GOT3 (cell line): Measurements from ENCODE around the gene ITPA.

Experiments used
- DNase-seq: peaks from one replicate; lab custom pipeline; 2025; ENCODE audit warnings: mixed read lengths; lab: John Stamatoyannopoulos, UW

ITPA gene

GRCh38 chr20:3246682-3247081 lies 37.4 kb downstream of the ITPA start:
- no peak for DNase-seq

GRCh38 chr20:3247638-3248037 lies 38.3 kb downstream of the ITPA start:
- DNase-seq: no peak

- DNase-seq: no peak
Observed at GRCh38 chr20:3248167-3248992, 39.1 kb downstream of the ITPA start.

- DNase-seq: no peak
Observed at GRCh38 chr20:3248993-3249347, 39.7 kb downstream of the ITPA start.

- no peak for DNase-seq
Observed at GRCh38 chr20:3250091-3250504, 40.8 kb downstream of the ITPA start.

GRCh38 chr20:3251806-3252205 lies 42.5 kb downstream of the ITPA start:
- no peak for DNase-seq

GRCh38 chr20:3255728-3256127 lies 46.4 kb downstream of the ITPA start:
- DNase-seq: no peak

- DNase-seq: no peak
Observed at GRCh38 chr20:3258429-3258828, 49.1 kb downstream of the ITPA start.

GRCh38 chr20:3262566-3262965 lies 53.3 kb downstream of the ITPA start:
- no peak for DNase-seq

GRCh38 chr20:3270051-3270450 lies 60.8 kb downstream of the ITPA start:
- no peak for DNase-seq

GRCh38 chr20:3273371-3273770 lies 64.1 kb downstream of the ITPA start:
- no peak for DNase-seq
